ENCODE data around the gene ATP11A.
"Not testable (repeated sequence)": the region's sequence is repeated elsewhere in the genome, so short reads cannot be mapped to it uniquely, and the experiment has no call there.

ATP11A gene

DNA sequence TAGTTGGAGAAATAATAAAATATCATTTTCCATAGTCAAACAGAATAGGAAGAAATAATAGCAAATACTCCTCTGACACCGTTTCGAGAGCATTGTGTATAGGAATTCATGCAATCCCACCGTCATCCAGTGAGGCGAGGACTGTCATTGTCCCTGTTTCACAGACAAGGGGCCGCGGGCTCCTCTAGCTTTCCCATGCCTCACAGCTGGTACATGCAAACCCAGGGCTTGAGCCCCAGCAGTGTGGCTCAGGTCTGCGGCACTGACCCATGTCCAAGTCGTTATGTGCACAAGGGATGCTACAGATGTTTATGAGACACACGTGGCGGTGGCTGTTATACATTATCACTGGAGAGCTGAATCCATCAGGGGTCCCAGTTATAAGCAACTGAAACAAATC, 18.5 kb upstream of the ATP11A start:
- DNase-seq, result no peak

GRCh38 chr13:112672651-112673284, 17.1 kb upstream of the ATP11A start:
- DNase-seq, result no peak

- DNase-seq, result no peak
Observed at GRCh38 chr13:112674412-112675365, 15.1 kb upstream of the ATP11A start.

DNA sequence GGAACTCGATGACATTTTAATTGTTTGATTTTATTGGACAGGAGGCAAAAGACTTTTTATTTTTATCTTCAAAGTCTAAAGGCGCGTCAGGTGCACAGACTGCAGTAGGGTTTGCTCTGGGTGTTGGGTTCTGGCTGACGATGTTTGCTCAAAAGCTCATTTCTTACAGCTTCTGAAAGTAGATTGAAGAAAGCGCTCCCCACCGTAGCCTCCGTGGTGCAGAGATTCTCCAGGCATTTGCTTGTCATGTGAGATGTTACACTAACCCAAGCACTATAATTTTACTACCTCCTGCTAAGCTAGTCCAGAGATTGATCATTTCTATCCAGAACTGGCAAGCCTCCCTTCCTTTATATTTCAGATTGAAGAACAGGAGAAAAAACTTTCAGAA, 14.5 kb upstream of the ATP11A start:
- no peak for DNase-seq

DNA sequence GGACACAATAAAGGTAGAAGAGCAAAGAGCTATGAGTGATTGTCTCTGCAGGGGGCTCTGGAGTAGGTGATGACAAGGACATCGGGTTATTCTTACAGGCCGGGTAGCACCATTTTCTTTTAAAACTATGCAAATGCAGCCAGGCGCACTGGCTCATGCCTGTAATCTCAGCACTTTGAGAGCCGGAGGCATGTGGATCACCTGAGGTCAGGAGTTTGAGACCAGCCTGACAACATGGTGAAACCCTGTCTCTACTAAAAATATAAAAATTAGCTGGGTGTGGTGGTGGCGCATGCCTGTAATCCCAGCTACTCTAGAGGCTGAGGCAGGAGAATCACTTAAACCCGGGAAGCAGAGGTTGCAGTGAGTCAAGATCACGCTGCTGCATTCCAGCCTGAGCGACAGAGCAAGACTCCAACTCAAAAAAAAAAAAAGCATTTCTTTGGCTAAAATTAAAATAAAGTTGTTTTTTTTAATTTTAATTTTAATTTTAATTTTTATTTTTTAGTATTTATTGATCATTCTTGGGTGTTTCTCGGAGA, 12.3 kb upstream of the ATP11A start:
- not testable (repeated sequence) for DNase-seq

GRCh38 chr13:112679381-112679780, 10.5 kb upstream of the ATP11A start:
- DNase-seq, result no peak

DNA sequence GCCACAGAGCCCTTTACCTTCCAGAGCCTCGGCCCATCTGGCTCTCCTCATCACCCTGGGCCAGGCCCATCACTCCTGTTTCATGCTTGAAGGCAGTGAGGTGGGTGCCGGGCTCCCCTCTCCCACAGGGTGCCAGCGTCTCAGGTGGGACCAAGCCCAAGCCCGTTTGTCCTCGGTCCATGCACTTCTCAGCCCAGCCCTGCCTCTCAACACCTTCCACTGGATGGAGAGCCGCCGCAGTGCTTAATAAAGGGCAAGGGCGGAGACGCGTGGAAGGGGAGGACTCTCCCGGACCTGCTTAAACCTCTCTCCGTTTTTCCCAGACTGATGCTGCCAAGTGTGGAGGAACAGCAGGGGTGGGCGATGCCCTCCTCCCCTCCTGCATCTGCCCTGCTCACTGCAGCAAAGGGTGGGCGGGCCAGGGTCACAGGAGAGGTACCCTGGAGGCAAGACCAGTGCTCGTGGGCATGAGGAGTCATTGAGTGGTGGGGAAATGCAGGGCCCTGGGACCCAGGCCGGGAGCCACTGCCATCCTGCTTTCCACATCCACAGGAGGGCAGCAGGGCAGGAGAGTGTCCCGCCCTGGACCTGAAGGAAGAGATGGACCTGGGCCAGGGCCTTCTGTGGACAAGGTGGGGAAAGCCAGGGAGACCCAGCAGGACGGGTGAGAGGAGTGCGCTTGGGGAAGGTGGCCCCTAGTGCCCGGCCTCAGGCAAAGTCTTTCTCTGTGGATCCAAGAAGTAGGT, 9.7 kb upstream of the ATP11A start:
- DNase-seq, result no peak

GRCh38 chr13:112680741-112681360, 9.0 kb upstream of the ATP11A start:
- no peak for DNase-seq

GRCh38 chr13:112683581-112683980, 6.3 kb upstream of the ATP11A start:
- DNase-seq, result no peak

DNA sequence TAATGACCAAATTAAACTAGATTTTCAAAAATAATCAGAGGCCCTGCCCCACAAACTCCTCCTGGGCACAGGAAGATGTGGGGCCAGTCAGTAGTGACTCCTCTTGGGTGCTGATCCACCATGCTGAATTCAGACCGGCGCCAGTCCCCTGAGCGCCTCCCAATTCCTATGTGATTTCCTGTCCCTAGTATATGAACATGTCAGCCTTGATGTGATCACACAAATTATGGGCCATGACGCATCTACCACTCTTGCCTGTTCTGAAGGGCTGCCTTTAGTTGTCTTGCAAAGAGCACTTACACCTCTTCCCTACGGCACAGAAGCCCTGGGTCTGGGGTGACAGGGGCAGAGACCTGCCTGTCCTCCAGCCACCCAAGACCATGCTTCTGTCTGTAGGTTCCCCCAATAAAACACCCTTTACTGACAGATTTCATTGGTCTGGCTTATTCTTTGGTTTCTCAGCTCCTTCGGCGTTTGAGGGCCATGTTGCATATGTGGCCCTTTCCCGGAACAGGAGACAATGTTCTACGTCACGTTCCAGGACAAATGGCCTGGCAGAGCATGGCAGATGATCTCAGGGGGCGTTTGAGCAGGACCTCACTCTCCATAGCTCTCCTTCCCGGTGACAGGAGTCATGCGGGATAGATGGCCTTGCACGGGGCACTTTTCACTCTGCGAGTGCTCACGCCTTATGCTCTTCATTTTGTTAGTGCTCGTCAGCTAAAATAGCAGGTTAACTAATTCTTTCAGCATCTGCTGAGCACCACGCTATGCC, 5.6 kb upstream of the ATP11A start:
- no peak for DNase-seq

GRCh38 chr13:112685189-112685805, 4.5 kb upstream of the ATP11A start:
- DNase-seq, result not testable (repeated sequence)

DNA sequence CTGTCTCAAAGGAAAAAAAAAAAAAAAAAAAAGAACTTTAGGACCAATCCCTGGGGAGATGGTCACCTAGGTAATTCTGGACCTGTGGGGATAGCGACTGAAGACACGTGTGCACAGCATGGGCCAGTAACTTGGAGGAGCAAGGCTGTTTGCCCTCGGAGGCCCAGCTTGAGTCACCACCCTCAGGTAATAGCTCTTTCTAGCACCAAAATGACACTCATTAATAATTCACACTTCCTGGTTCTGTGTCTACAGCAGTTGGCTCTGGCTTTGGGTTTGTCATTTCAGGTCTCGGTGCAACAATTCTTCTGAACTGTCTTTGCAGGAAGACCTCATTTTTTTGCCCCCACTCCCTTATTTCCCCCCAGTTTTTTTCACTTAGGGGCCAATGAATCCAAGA, 3.9 kb upstream of the ATP11A start:
- DNase-seq, result no peak

GRCh38 chr13:112686364-112686763, 3.5 kb upstream of the ATP11A start:
- no peak for DNase-seq

DNA sequence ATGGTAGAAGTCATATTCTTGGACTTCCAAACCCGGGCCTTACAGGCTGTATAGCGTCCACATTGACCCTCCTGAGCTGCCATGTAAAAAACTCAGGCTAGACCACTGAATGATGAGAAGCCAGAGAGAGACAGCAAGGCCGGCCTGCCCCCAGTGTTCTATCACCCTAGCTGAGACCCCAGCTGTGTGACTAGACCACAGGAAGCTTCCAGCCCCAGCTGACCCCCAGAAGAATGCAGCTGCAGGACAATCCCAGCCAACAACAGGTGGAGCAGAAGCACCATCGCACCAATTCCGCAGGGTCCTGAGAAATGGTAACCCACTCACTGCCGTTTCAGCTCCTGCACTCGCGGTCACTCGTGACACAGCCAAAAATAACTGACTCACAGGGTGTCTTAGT, 2.9 kb upstream of the ATP11A start:
- no peak for DNase-seq

DNA sequence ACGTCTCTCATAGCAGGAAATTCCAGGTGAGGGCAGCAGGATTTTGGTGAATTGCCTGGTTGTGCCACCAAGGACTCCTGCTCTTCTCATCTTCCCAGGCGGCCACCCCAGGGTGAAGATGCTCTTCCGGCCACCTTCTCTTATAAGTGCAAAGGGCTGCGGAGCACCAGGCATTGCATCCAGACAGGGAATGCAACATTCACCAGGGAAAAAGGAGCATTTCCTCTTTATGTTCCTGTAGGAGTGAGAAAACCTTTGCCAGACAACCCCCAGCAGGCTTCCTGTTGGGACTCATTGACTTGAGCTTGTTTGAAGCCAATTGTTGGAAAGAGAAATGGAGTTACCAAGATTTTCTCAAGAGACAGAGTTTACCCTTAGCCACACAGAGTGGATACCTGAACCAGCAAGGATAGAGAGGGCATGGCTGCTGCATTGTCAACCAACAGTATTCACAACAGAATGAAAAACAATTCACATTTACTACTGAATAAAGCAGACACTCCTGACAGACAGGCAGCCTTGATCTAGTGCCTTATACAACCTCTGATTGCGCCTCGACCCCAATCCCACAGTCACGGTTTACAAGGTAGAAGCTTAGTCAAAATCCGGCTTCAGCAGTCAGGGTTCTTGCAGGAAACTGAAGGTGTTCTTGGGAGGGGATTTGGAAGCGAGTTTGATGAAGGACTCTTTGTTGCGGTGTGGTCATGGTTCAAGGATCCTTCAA, 1.8 kb upstream of the ATP11A start:
- peak in 1 of 6 experiments; percentile 18 for DNase-seq

DNA sequence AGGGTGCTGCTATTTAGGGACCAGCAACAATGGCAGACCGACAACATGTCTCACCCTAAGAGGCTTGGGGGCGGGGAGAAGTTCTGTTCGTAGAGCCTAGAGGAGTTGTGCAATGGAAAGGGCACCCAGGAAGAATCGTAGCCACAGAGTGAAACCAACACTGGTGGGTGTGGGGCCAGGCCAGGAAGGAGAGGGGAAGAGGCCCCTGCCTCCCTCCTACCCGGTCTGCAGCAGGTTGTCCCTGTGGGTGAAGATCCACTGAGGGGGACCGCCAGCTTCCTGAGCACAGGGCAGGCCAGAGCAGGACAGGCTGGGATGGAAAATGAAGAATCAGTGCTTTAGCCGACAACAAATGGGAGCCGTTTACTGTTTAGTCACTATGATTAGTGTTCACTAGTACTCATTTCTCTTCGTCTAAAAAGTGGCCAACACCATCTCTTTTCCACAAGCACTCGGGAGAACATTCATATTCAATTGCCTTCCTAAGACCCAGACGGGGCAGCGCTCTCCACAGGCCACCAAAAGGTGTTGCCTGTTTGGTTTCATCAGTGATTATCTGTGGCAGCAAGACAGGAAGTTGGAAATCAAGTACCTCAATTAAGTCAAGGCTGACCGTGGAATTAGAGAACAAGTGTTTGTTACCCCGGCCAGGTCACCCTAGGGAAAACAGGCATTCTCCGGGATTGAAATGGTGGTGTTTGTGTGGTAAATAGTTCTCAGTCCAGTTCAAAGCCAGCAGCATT, 1.1 kb upstream of the ATP11A start:
- DNase-seq, result peak in 4 of 6 experiments; percentile 8 to 50 (median 22)

- peak in 4 of 6 experiments; percentile 17 to 49 (median 38) for DNase-seq
Observed at GRCh38 chr13:112690283-112690929, 568 bp downstream of the ATP11A start.

DNA sequence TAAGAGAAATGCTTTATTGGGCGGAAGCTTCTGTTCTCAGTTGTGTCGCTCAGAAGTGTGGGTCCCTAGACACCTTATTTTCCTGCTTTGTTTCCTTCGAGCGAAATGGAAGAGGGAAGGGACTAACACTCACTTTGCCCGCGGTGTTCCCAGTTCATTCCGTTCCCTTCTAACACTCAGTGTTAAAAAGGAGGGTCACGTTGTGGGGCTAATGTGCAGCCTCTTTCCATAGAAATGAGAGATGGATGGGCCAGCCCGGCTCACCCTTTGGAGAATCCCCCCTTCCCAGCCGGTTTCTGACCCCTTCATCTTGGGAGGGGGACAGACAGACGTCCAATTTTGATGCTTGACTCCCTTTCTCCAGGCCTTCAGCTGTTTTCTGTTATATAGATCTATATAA, 2.3 kb downstream of the ATP11A start:
- no peak for DNase-seq

DNA sequence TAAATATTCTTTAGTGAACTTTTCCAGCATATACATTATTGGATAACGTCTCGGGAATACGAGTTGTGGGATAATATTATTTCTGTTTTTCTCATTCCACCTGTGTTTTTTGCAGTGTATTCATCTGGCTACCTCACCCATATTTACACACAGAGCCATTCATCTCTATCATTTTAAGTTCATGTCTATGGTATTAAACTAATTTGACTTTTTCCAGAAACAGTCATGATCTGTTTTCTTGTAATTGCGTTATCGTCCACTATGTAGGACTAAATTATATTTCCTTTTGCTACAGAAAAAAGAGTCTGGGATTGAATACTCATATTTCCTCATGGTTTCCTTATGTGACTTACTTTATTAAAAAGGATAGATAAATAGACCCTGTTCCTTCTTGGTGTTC, 2.7 kb downstream of the ATP11A start:
- no peak for DNase-seq
